HFFc6 (cell line): ENCODE data around the gene HENMT1. TPM values are rescaled to one million over a fixed set of nuclear protein-coding genes. Genes with fewer than 3 reads are reported as not detected.
A peak's percentile ranks its signal among the peaks of the same experiment; 100 is the strongest.
"Not testable (repeated sequence)": the region's sequence is repeated elsewhere in the genome, so short reads cannot be mapped to it uniquely, and the experiment has no call there.

ENCODE experiments used
- DNase-seq: peaks from one replicate; pipeline ENCODE4 v3.0.0-alpha.2; 2018
- H3K27ac Mint-ChIP-seq: 2 replicates; pipeline ENCODE4 v1.8.0; 2020; ENCODE audit warnings: mild to moderate bottlenecking, mixed read lengths
- H3K27me3 Mint-ChIP-seq: 2 replicates; pipeline ENCODE4 v1.8.0; 2021; ENCODE audit warnings: mild to moderate bottlenecking, moderate library complexity, mixed read lengths; ENCODE audit not compliant: insufficient read depth
- H3K36me3 Mint-ChIP-seq: 2 replicates; pipeline ENCODE4 v1.8.0; 2021; ENCODE audit warnings: low read depth, mixed read lengths
- H3K4me1 Mint-ChIP-seq: 2 replicates; pipeline ENCODE4 v1.8.0; 2020; ENCODE audit warnings: low read depth, mixed read lengths
- H3K4me3 Mint-ChIP-seq: 2 replicates; pipeline ENCODE4 v1.8.0; 2020; ENCODE audit warnings: mild to moderate bottlenecking, moderate library complexity, mixed read lengths
- H3K9me3 Mint-ChIP-seq: 2 replicates; pipeline ENCODE4 v1.8.0; 2020; ENCODE audit warnings: mild to moderate bottlenecking, mixed read lengths
- CTCF ChIP-seq: fragments of 200-600 bp; sonication (generic); IDR thresholded peaks from 2 replicates; pipeline ENCODE4 v1.5.0; 2021; ENCODE audit warnings: antibody characterized with exemption, mild to moderate bottlenecking
- total RNA-seq, 6 experiments: library from RNA; stranded (reverse); fragmentation: NEBNext Ultra II Directional; extraction: Animal tissue kit (Norgen Biotek cat#: 25700); gene quantifications; 2 replicates in 1 of 6; 3 replicates in 5 of 6; pipeline ENCODE4 v1.2.3, GENCODE V29; 2021

The HENMT1 gene
- total RNA-seq, 6 experiments from 2014 or later: 0.37 to 2.7 (median 0.45) TPM

DNA sequence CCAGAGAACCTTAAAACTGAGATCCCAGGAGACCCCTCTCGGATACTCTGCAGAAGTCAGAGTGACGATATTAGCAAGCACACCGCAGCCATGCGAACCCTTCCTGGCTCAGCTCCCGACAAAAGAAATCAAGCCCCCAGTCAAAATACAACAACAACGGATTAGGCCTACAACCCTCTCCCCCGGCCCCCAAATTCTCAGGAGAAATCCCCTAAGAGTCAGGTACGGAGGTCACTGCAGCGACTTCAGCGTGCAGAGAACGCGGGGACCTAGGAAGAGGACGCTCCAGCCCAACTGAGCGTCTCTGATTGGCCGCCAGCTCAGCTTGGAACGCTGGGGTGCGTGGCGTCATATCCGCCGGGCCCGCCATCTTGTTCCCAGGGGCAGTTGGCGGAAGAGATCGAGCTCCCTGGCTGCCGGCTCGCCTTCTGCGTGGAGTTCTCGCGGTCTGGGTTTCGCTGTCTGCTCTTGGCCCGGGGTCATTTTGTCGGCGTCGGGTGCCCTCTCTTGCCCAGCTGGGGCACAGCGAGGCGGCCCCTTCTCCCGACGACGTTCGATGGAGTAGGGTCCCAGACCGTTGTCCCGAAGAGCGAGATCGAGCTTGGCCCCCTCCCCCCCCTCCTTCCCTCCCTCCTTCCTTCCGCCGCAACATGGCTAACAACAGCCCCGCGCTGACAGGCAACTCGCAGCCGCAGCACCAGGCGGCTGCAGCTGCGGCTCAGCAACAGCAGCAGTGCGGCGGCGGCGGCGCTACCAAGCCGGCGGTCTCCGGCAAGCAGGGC is 31.2 kb upstream of the HENMT1 start, which contains the start of gene PRPF38B:
PRPF38B (plus strand) TSS at position 369 of the 782 bp plus-strand sequence; CDS start at position 651, 282 bp downstream.
- peaks cover 35% of the 10 kb centered on the region for H3K36me3 Mint-ChIP-seq

DNA sequence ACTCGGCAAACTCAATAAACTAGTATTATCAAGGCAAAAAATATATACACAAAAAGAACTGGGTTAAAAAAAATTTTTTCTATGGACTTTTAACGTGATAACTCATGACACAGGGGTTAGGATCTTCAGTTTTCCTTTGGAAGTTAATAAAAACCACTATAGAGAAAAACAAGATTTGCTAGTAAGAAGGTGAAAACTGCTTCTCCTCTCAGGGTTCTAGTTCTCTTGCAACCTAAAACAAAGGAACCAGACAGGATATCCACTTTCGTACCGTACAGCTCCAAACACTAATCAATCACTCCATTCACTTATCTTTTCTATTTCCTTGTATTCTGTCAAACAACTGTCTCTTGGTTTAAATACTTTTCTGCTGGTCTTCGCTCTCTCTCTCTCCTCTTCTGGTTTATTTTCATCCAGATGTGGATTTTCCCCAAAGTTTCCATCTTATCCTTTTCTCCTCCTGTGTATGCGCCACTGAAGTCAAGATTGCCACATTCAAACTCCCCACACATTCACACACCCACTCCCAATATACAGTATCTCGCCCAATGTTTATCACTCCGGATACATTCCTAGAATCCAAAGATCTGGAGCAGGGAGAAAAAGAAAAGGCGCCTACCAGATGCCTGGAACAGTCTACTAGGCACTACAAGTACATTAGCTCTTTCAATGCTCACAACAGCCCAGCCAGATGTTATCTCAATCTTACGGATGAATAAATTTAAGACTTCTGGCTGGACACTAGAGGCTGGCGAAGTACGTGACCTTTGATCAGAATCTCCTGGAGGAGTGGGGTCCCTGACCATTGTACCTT is 30.4 kb upstream of the HENMT1 start:
- peaks cover 33% of the 10 kb centered on the region for H3K36me3 Mint-ChIP-seq
- no peaks in the 10 kb centered on the region for H3K9me3 Mint-ChIP-seq
- H3K4me1 Mint-ChIP-seq: peaks cover 42% of the 10 kb centered on the region
- no peaks in the 10 kb centered on the region; the same call in 1 of the 2 replicates for H3K27me3 Mint-ChIP-seq
- H3K27ac Mint-ChIP-seq: peak overlapping the region; percentile 91
- H3K4me3 Mint-ChIP-seq: peak overlapping the region; percentile 99
- DNase-seq: no peak
- TF ChIP-seq CTCF: no peak

More for the DNA sequence above, 31.2 kb upstream of the HENMT1 start, which contains the start of gene PRPF38B:
- Mint-ChIP-seq H3K4me3 (peak within 1 kb of the TSS; percentile 99), H3K9me3 (no peaks in the 10 kb centered on the region), H3K27ac (peak within 1 kb of the TSS; percentile 91), H3K27me3 (no peaks in the 10 kb centered on the region; the same call in 1 of the 2 replicates), H3K4me1 (peaks cover 34% of the 10 kb centered on the region)
- TF ChIP-seq CTCF: no peak
- DNase-seq: peak; percentile 89

DNA sequence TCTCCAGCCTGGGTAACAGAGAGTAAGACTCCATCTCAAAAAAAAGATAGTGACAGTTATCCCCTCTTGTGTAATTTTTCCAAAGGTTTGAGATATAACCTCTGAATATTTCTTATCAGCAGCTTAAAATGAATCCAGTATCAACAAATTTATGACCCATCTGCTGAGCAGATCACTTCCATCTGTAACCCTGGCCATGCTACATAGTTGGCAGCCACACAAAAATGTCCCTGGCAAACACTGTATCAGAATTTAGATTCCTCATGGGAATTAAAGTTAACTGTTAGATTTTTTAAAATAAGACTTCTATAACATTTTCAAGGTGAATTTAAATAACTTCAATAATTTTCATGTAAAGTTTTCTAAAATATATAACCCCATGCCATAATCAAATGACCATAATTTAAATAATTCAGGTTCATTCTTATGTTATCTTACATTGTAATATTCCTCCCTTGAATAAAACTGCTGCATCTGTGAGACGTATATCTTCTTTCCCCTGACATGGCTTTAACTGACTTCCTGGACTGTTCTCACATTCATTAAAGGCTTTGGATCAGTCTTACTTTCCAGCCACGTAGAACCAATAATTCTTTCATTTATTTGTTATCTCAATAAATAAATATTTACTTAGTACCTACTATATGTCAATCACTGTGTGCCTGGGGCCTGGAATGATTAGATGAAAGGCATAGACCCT is 25.9 kb upstream of the HENMT1 start:
- H3K27me3 Mint-ChIP-seq: no peaks in the 10 kb centered on the region; the same call in 1 of the 2 replicates
- H3K27ac Mint-ChIP-seq: no peak overlapping the region; the same call in 1 of the 2 replicates
- TF ChIP-seq CTCF: no peak
- no peak overlapping the region for H3K4me3 Mint-ChIP-seq
- H3K36me3 Mint-ChIP-seq: no peaks in the 10 kb centered on the region
- H3K4me1 Mint-ChIP-seq: peaks cover 29% of the 10 kb centered on the region
- peak; percentile 28 for DNase-seq
- no peaks in the 10 kb centered on the region for H3K9me3 Mint-ChIP-seq

- Mint-ChIP-seq H3K27me3 (no peaks in the 10 kb centered on the region), H3K36me3 (no peaks in the 10 kb centered on the region), H3K4me3 (no peak overlapping the region), H3K4me1 (peaks cover 20% of the 10 kb centered on the region), H3K27ac (no peak overlapping the region), H3K9me3 (no peaks in the 10 kb centered on the region)
- DNase-seq: no peak
- TF ChIP-seq CTCF: no peak
These were observed 24.6 kb upstream of the HENMT1 start for GRCh38 chr1:108685529-108685928.

DNA sequence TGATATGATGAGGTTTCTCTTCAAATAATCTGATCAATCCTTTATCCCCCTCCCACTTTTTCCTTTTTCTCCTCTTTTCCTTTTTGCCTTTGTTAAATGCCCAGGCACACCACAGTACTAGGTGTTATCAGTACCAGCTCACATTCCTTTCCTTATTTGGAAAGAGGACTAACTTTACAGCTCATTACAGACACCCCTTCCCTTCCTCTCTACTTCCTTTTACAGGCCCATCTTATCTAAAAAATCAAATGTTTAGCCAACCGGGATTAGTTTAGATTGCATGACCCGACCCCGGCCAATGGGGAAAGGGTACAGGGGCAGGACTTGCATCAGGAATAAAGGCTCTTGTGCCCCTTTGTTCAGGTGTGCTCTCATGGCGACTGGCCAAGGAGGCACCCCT is 20.8 kb upstream of the HENMT1 start:
- H3K4me3 Mint-ChIP-seq, H3K36me3 Mint-ChIP-seq, H3K27ac Mint-ChIP-seq, H3K9me3 Mint-ChIP-seq, H3K27me3 Mint-ChIP-seq, DNase-seq: not testable (repeated sequence)
- peaks cover 10% of the 10 kb centered on the region for H3K4me1 Mint-ChIP-seq
